Astrocyte of the spinal cord (primary cell): ENCODE data around the gene BSN.
"Not testable (repeated sequence)": the region's sequence is repeated elsewhere in the genome, so short reads cannot be mapped to it uniquely, and the experiment has no call there.

Experiments
- DNase-seq: peaks from one replicate; pipeline ENCODE4 v3.0.0; 2011; ENCODE audit warnings: low read depth, low spot score
- H3K4me3 ChIP-seq: 2 replicates; pipeline ENCODE4 v1.5.1; 2011; ENCODE audit warnings: low read depth, mild to moderate bottlenecking, low read length, moderate library complexity
- in situ Hi-C: cut with HindIII; loops from 2 replicates; pipeline ENCODE4 v1.10.0; 2017; ENCODE audit warnings: low sequenced_read_pairs
- TF ChIP-seq, protein P1 (sequence below): IDR thresholded peaks from 2 replicates; pipeline ENCODE4 v1.5.1; 2012; ENCODE audit warnings: low read depth, mild to moderate bottlenecking, low read length, inconsistent platforms

Gene BSN

DNA sequence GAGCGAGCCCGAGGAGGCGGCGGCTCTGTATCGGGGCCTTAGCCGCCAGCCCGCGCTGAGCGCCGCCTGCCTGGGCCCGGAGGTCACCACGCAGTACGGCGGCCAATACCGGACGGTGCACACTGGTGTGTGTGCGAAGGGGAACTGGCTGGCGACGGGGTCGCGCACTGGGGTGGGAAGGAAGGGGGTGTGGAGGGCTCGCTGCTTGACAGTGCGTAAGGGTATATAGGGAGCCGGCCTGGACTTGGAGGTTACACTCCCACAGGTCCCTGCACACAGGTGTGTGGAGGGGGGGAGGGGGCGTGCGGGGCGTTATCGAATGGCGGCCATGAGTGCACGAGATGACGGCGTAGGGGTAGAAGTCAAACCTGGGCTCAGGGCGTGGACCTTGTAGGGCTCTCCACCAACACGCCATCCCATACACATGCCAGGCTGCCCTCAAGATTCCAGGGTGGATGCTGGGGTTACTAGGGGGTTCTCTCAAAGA lies 120.3 kb downstream of the BSN start:
- DNase-seq, result no peak

DNA sequence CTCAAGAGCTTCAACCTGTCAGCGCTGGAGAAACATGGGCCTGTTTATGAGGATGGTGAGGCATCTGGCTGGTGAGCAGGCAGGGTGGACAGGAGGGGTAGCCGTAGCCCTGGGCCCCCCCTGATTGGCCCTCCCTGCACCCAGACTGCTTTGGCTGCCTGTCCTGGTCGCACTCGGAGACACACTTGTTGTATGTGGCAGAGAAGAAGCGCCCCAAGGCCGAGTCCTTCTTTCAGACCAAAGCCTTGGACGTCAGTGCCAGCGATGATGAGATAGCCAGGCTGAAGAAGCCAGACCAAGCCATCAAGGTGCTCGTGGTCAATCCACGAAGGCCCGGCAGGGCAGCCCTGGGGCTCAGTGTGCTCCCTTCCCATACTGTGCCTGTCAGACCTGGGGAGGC lies 121.6 kb downstream of the BSN start:
- in situ Hi-C loops, result no loop called here
- TF ChIP-seq, protein P1, sequence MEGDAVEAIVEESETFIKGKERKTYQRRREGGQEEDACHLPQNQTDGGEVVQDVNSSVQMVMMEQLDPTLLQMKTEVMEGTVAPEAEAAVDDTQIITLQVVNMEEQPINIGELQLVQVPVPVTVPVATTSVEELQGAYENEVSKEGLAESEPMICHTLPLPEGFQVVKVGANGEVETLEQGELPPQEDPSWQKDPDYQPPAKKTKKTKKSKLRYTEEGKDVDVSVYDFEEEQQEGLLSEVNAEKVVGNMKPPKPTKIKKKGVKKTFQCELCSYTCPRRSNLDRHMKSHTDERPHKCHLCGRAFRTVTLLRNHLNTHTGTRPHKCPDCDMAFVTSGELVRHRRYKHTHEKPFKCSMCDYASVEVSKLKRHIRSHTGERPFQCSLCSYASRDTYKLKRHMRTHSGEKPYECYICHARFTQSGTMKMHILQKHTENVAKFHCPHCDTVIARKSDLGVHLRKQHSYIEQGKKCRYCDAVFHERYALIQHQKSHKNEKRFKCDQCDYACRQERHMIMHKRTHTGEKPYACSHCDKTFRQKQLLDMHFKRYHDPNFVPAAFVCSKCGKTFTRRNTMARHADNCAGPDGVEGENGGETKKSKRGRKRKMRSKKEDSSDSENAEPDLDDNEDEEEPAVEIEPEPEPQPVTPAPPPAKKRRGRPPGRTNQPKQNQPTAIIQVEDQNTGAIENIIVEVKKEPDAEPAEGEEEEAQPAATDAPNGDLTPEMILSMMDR, result no peak
- no peak for DNase-seq
- no peak overlapping the region for H3K4me3 ChIP-seq

More for the DNA sequence above, 120.3 kb downstream of the BSN start:
- TF ChIP-seq, protein P1, result no peak
- H3K4me3 ChIP-seq, result peak overlapping the region; percentile 73
- in situ Hi-C loops, result no loop called here

DNA sequence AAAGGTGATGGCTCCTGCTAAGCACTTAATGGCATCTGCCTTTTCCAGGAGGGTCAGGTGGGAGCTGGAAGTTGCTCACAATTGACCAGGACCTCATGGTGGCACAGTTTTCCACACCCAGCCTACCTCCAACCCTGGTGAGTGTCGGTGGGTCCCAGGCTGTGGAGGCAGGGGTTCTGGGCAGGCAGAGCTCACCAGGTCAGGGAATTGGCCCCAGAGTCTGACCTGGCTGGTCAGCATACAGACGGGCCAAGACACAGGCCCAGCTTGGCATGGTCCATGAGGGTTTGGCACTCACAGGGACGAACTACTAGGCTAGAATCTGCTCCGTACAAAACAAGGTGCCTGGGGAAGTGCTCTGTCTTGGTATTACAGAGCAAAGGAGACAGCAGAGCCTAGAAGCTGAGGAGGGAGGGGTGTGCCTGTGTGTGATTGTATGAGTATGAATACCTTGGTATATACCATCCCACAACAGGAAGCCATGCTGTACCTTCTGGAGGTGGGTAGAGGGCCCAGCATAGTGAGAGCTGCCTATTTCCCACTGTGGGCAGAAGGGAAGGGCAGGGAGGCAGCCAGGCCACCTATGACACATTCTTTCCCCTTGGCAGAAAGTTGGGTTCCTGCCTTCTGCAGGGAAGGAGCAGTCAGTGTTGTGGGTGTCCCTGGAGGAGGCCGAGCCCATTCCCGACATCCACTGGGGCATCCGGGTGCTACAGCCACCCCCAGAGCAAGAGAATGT lies 126.4 kb downstream of the BSN start:
- DNase-seq, result no peak
- in situ Hi-C loops, result no loop called here
- TF ChIP-seq, protein P1, result no peak
- H3K4me3 ChIP-seq, result no peak overlapping the region

DNA sequence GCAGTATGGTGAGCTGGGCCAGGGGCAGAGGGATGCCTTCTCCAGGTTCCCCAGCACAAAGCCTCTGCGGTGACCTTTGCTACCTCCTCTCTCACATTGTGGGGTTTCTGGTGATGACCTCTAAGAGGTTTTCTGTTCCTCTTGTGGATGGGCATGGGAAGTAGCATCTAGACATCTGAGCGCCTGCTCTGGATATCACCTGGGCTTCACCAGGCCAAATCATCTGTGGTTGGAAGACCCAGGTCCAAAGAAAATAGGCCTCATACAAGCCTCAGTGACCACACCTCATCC lies 126.9 kb downstream of the BSN start:
- TF ChIP-seq, protein P1, result no peak
- no peak for DNase-seq
- H3K4me3 ChIP-seq, result no peak overlapping the region
- in situ Hi-C loops, result no loop called here

DNA sequence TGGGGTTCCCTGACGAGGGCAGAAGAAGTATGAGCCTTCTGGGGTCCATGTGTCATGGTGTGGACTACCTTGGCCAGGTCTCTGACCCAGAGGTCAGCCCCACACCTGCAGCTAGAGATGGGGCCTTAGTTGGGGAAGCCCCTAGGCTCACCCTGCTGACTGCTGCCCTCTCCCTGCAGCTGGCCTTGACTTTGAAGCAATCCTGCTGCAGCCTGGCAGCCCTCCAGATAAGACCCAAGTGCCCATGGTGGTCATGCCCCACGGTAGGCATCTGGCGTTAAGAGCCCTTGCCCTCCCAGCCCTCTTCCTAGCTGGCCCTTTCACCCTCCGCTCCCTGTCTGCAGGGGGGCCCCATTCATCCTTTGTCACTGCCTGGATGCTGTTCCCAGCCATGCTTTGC lies 127.3 kb downstream of the BSN start:
- no peak overlapping the region for H3K4me3 ChIP-seq
- in situ Hi-C loops, result no loop called here
- no peak for DNase-seq
- TF ChIP-seq, protein P1, result no peak

DNA sequence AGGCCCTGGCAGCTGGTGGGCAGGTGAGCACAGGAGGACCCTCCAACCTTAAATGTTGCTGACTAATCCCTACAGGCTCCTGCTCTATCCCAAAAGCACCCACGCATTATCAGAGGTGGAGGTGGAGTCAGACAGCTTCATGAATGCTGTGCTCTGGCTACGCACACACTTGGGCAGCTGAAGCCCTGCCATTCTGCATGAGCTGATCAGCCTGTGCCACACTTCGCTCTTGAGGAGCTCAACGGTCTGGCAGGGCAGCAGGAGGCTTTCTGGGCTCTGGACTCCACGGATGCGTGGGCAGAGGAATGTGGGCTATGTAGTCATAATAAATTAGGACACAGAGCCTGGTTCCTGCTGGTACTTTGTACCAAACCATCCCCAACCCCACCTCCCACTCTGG lies 128.9 kb downstream of the BSN start:
- TF ChIP-seq, protein P1, result no peak
- no peak for DNase-seq
- no peak overlapping the region for H3K4me3 ChIP-seq
- in situ Hi-C loops, result no loop called here

DNA sequence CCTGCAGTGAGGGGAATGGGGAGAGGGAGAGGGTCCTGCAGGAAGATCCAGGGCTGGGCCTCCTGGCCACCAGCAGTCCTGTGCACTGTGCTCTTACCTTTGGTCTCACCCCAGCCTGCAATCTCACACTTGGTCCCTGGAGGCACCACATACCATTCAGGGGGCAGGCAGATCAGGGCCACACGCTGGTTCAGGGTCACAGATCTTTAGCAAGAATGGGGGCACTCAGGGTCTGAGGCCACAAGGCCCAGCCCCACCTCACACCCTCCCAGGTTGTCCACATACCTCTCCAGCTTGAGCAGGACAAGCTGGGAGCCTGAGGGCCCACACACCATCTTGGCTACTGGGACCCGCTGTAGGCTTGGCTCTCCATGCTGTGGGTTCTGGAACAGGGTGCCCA lies 130.2 kb downstream of the BSN start:
- in situ Hi-C loops, H3K4me3 ChIP-seq, DNase-seq: not testable (repeated sequence)

DNA sequence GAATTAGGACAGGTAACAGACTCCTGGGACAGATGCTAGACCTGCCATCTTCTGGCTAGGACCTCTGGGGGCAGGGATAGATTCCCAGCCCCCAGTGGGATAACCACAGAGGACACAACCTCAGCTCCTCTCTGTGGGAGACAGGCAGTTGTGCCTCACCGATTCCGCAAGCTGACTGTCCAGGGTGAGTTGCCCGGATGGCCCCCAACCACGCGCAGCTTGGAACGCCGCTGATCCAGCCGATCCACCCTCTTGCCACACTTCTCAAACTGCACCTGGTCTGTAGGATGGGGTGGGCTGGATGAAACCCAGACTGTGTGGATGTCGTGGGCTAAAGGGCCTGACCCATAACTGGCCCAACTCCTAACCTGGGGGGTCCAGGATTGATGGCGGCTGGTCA lies 130.8 kb downstream of the BSN start:
- H3K4me3 ChIP-seq, in situ Hi-C loops, DNase-seq: not testable (repeated sequence)

DNA sequence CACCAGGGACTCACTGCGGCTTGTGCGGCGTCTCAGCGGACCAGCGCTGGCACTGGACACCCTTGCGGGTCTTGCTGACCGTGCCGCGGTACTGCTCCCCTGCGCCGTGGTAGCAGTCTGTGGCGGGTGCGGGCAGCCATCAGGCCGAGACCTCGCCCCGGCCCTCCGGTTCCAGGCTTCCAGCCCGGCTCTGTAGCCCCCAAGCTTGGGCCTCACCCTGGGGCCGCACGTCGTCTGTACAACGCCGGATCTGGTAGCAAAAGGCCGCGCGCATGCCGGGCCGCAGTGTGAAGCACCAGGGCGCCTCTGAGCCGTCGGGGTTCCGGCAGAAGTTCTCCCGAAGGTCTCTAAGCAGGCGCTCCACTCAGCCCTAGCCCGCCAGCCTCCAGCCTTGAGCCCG lies 131.6 kb downstream of the BSN start:
- DNase-seq, H3K4me3 ChIP-seq, in situ Hi-C loops: not testable (repeated sequence)

DNA sequence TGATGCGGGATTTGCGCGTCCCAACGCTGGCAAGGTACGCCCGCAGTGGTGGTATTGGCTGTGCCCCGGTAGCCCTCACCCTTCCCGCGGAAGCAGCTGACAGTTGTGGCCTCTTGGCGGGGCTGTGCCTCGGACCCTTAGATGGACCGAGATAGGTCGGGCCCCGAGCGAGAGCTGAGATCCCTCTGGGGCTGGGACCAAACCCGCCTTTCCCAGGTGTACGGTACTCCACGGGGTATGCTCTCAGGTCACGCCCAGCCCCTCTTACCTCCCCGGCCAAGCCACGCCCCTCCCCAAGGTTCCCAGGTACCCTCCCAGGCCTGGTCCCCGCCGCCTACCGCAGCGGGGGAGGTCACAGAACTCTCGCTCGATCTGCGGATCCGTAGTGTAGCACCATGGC lies 132.1 kb downstream of the BSN start:
- peak overlapping the region; percentile 17 for H3K4me3 ChIP-seq
- in situ Hi-C loops, DNase-seq: not testable (repeated sequence)
